ENCODE measurements around the gene RSPO1. TPM values are rescaled to one million over a fixed set of nuclear protein-coding genes. Genes with fewer than 3 reads are reported as not detected.

RSPO1 gene
- total and polyA plus RNA-seq, 10 of the 15 experiments (the other 5 are each of a cell fraction or from before 2014, with no cell fraction given) = not detected

DNA sequence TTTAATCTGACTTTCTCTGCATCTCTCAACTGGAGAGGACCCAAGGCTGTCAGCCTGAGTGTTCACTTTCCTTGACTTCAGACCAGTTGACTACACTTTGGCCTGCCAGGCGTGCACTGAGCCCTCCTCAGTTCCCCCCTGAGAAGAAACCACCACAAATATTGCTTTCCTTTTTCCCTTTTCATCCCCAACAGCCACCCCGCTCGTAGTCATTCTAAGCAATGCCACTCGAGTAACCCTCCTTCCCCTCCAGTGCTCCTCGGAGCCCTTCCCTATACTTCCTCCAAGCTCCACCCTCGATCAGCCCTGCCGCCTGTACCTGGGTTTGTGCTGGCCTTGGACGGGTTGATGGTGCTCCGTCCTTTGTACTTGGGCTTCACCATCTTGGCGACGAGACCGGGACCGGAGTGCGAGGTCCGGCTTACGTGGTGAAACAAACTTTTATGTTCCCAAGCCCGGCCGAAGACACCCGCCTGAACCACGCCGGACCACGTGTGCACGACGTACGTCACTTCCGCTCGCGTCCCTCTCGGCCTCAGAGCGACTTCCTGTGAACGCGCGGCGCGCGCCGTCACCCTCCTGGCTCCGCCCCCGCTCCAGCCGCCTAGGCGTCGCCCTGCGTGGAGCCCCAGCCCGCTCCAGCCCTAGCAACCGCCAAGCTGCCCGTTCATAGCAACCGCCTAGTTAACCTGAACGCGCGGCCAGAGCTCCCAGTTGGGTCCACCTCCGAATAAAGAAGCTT is 39.1 kb downstream of the RSPO1 start, which contains the start of gene GNL2 (continued):
- TF ChIP-seq, protein P1, sequence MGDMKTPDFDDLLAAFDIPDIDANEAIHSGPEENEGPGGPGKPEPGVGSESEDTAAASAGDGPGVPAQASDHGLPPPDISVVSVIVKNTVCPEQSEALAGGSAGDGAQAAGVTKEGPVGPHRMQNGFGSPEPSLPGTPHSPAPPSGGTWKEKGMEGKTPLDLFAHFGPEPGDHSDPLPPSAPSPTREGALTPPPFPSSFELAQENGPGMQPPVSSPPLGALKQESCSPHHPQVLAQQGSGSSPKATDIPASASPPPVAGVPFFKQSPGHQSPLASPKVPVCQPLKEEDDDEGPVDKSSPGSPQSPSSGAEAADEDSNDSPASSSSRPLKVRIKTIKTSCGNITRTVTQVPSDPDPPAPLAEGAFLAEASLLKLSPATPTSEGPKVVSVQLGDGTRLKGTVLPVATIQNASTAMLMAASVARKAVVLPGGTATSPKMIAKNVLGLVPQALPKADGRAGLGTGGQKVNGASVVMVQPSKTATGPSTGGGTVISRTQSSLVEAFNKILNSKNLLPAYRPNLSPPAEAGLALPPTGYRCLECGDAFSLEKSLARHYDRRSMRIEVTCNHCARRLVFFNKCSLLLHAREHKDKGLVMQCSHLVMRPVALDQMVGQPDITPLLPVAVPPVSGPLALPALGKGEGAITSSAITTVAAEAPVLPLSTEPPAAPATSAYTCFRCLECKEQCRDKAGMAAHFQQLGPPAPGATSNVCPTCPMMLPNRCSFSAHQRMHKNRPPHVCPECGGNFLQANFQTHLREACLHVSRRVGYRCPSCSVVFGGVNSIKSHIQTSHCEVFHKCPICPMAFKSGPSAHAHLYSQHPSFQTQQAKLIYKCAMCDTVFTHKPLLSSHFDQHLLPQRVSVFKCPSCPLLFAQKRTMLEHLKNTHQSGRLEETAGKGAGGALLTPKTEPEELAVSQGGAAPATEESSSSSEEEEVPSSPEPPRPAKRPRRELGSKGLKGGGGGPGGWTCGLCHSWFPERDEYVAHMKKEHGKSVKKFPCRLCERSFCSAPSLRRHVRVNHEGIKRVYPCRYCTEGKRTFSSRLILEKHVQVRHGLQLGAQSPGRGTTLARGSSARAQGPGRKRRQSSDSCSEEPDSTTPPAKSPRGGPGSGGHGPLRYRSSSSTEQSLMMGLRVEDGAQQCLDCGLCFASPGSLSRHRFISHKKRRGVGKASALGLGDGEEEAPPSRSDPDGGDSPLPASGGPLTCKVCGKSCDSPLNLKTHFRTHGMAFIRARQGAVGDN (IDR thresholded peaks at IDR 0.05) = peak; percentile 82
- TF ChIP-seq JUNB (IDR thresholded peaks at IDR 0.05) (no peak), LARP7 (IDR thresholded peaks at IDR 0.05) (0 out of 2 replicates have a peak, but pooled peaks have one; percentile 65), STAT1 (conservative IDR thresholded peaks at IDR 0.05) (0 out of 2 replicates have a peak, but pooled peaks have one; percentile 35), HCFC1 (IDR thresholded peaks at IDR 0.05; ENCODE audit: low read length) (peak; percentile 40), EGR1 (IDR thresholded peaks at IDR 0.05; ENCODE audit: borderline replicate concordance in 1 of 2, low read depth in 2 of 2, low read length in 2 of 2) (peak in 1 of 2 experiments; percentile 84; a peak in 2 of 3 replicates), KLF5 (IDR thresholded peaks at IDR 0.05; ENCODE audit: partially characterized antibody) (no peak), SMAD5 (IDR thresholded peaks at IDR 0.05; ENCODE audit: low read depth) (peak; percentile 65; the same call in 1 of the 2 replicates), RUNX3 (IDR thresholded peaks at IDR 0.05; ENCODE audit: low read length) (peak; percentile 23), POLR2A (IDR thresholded peaks at IDR 0.05; ENCODE audit: low read depth, low read length) (peak; percentile 96), BRCA1 (IDR thresholded peaks at IDR 0.05; ENCODE audit: low read depth, low read length) (no peak), CHD1 (IDR thresholded peaks at IDR 0.05; ENCODE audit: low read depth, low read length) (no peak), ATF7 (IDR thresholded peaks at IDR 0.05; ENCODE audit: low read depth) (peak; percentile 62)
- TF ChIP-seq, protein P2, sequence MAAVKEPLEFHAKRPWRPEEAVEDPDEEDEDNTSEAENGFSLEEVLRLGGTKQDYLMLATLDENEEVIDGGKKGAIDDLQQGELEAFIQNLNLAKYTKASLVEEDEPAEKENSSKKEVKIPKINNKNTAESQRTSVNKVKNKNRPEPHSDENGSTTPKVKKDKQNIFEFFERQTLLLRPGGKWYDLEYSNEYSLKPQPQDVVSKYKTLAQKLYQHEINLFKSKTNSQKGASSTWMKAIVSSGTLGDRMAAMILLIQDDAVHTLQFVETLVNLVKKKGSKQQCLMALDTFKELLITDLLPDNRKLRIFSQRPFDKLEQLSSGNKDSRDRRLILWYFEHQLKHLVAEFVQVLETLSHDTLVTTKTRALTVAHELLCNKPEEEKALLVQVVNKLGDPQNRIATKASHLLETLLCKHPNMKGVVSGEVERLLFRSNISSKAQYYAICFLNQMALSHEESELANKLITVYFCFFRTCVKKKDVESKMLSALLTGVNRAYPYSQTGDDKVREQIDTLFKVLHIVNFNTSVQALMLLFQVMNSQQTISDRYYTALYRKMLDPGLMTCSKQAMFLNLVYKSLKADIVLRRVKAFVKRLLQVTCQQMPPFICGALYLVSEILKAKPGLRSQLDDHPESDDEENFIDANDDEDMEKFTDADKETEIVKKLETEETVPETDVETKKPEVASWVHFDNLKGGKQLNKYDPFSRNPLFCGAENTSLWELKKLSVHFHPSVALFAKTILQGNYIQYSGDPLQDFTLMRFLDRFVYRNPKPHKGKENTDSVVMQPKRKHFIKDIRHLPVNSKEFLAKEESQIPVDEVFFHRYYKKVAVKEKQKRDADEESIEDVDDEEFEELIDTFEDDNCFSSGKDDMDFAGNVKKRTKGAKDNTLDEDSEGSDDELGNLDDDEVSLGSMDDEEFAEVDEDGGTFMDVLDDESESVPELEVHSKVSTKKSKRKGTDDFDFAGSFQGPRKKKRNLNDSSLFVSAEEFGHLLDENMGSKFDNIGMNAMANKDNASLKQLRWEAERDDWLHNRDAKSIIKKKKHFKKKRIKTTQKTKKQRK (IDR thresholded peaks at IDR 0.05; ENCODE audit: low read depth, low read length) = no peak
- TF ChIP-seq, protein P3, sequence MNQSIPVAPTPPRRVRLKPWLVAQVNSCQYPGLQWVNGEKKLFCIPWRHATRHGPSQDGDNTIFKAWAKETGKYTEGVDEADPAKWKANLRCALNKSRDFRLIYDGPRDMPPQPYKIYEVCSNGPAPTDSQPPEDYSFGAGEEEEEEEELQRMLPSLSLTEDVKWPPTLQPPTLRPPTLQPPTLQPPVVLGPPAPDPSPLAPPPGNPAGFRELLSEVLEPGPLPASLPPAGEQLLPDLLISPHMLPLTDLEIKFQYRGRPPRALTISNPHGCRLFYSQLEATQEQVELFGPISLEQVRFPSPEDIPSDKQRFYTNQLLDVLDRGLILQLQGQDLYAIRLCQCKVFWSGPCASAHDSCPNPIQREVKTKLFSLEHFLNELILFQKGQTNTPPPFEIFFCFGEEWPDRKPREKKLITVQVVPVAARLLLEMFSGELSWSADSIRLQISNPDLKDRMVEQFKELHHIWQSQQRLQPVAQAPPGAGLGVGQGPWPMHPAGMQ (IDR thresholded peaks at IDR 0.05; ENCODE audit: borderline replicate concordance) = no peak
- TF ChIP-seq, protein P4, sequence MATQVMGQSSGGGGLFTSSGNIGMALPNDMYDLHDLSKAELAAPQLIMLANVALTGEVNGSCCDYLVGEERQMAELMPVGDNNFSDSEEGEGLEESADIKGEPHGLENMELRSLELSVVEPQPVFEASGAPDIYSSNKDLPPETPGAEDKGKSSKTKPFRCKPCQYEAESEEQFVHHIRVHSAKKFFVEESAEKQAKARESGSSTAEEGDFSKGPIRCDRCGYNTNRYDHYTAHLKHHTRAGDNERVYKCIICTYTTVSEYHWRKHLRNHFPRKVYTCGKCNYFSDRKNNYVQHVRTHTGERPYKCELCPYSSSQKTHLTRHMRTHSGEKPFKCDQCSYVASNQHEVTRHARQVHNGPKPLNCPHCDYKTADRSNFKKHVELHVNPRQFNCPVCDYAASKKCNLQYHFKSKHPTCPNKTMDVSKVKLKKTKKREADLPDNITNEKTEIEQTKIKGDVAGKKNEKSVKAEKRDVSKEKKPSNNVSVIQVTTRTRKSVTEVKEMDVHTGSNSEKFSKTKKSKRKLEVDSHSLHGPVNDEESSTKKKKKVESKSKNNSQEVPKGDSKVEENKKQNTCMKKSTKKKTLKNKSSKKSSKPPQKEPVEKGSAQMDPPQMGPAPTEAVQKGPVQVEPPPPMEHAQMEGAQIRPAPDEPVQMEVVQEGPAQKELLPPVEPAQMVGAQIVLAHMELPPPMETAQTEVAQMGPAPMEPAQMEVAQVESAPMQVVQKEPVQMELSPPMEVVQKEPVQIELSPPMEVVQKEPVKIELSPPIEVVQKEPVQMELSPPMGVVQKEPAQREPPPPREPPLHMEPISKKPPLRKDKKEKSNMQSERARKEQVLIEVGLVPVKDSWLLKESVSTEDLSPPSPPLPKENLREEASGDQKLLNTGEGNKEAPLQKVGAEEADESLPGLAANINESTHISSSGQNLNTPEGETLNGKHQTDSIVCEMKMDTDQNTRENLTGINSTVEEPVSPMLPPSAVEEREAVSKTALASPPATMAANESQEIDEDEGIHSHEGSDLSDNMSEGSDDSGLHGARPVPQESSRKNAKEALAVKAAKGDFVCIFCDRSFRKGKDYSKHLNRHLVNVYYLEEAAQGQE (IDR thresholded peaks at IDR 0.05; ENCODE audit: low read depth, low read length) = no peak
- TF ChIP-seq, protein P5, sequence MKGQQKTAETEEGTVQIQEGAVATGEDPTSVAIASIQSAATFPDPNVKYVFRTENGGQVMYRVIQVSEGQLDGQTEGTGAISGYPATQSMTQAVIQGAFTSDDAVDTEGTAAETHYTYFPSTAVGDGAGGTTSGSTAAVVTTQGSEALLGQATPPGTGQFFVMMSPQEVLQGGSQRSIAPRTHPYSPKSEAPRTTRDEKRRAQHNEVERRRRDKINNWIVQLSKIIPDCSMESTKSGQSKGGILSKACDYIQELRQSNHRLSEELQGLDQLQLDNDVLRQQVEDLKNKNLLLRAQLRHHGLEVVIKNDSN (IDR thresholded peaks at IDR 0.05; ENCODE audit: borderline replicate concordance, extremely low read length, insufficient read depth, low read depth, low read length) = peak; percentile 90
